K562 (cell line): ENCODE data around the gene EIF3M. TPM values are rescaled to one million over a fixed set of nuclear protein-coding genes. Genes with fewer than 3 reads are reported as not detected.

Experiments used
- BRCA1 ChIP-seq, 2 experiments: fragments of 450-650 bp in 1 of 2; sonication (generic) in 1 of 2; formaldehyde crosslinking in 1 of 2; IDR thresholded peaks; 2 replicates each; pipeline versions ENCODE4 v1.5.0 to v1.6.1; 2017 to 2020; ENCODE audit warnings: mild to moderate bottlenecking in 1 of 2, missing genetic modification reagents in 1 of 2
- BRF1 ChIP-seq: IDR thresholded peaks from 3 replicates; pipeline ENCODE4 v1.6.1; 2011; ENCODE audit warnings: borderline replicate concordance, mild to moderate bottlenecking; ENCODE audit not compliant: insufficient read length; ENCODE audit errors: extremely low read depth
- CBX1 ChIP-seq: sonication (generic); IDR thresholded peaks from 2 replicates; pipeline ENCODE4 v1.6.1; 2016; ENCODE audit warnings: antibody characterized with exemption, low read depth, mild to moderate bottlenecking
- E2F4 ChIP-seq: sonication (generic); formaldehyde crosslinking; IDR thresholded peaks from 2 replicates; pipeline ENCODE4 v1.8.0; 2022; ENCODE audit warnings: mild to moderate bottlenecking, low read depth, missing genetic modification reagents
- ETV5 ChIP-seq: sonication (generic); formaldehyde crosslinking; IDR thresholded peaks from 2 replicates; pipeline ENCODE4 v1.4.0; 2020; ENCODE audit warnings: low read depth, mild to moderate bottlenecking, missing genetic modification reagents
- KAT7 ChIP-seq: sonication (generic); formaldehyde crosslinking; IDR thresholded peaks from 2 replicates; pipeline ENCODE4 v1.8.0; 2022; ENCODE audit warnings: missing genetic modification reagents, mild to moderate bottlenecking, borderline replicate concordance
- NKRF ChIP-seq: fragments of 450-650 bp; IDR thresholded peaks from 2 replicates; pipeline ENCODE4 v1.6.1; 2016; ENCODE audit warnings: borderline replicate concordance
- PHB2 ChIP-seq: fragments of 450-650 bp; IDR thresholded peaks from 2 replicates; pipeline ENCODE4 v1.6.1; 2017; ENCODE audit warnings: low read depth
- PHTF2 ChIP-seq: fragments of 250-450 bp; sonication (Bioruptor Pico); IDR thresholded peaks from 2 replicates; pipeline ENCODE4 v1.5.0; 2021; ENCODE audit warnings: mild to moderate bottlenecking
- SMARCB1 ChIP-seq: IDR thresholded peaks from 2 replicates; pipeline ENCODE4 v1.6.1; 2011; ENCODE audit warnings: improper control_type of control experiment, low read depth; ENCODE audit not compliant: insufficient read length
- TAF1 ChIP-seq: IDR thresholded peaks from 2 replicates; pipeline ENCODE4 v1.6.1; 2011; ENCODE audit warnings: mild to moderate bottlenecking, low read length, moderate library complexity; ENCODE audit not compliant: insufficient read depth, control insufficient read depth, severe bottlenecking; ENCODE audit errors: extremely low read depth
- ZNF318 ChIP-seq, 2 experiments: fragments of 450-650 bp; IDR thresholded peaks; 2 replicates each; pipeline ENCODE4 v1.6.1; 2016; ENCODE audit warnings: mild to moderate bottlenecking in 2 of 2, borderline replicate concordance in 1 of 2, low read depth in 1 of 2, moderate library complexity in 1 of 2
- ZNF507 ChIP-seq: conservative IDR thresholded peaks from 2 replicates; pipeline ENCODE4 v1.6.1; 2017; ENCODE audit warnings: missing genetic modification characterization, missing compliant biosample characterization
- ZNF696 ChIP-seq: fragments of 250-450 bp; sonication (Bioruptor Pico); conservative IDR thresholded peaks from 2 replicates; pipeline ENCODE4 v1.4.0; 2020; ENCODE audit warnings: mild to moderate bottlenecking, moderate library complexity
- polyA plus RNA-seq, 8 experiments: library from polyadenylated mRNA; depleted of rRNA in 4 of 8; stranded (reverse) in 5 of 8; unstranded in 3 of 8; fragments of >200 nt; fragmentation: Nextera tagmentation in 2 of 8; fragmentation: Illumina TruSeq in 1 of 8; extraction: Ambion mirVana in 2 of 8; extraction: Trizol in 1 of 8; gene quantifications; 2 replicates each; pipeline versions ENCODE4 v1.2.1 to v1.2.3, GENCODE V29; 2011 to 2014; ENCODE audit warnings: inconsistent platforms in 1 of 8, missing spikeins in 1 of 8
- total RNA-seq, 7 experiments: library from RNA; depleted of rRNA in 6 of 7; stranded (reverse); fragments of >200 nt in 6 of 7; fragmentation: Illumina TruSeq in 2 of 7; extraction: Trizol in 2 of 7; gene quantifications; 2 replicates each; pipeline versions ENCODE4 v1.2.1 to v1.2.3, GENCODE V29; 2011 to 2021; ENCODE audit warnings: low replicate concordance in 1 of 7

Gene EIF3M
- total and polyA plus RNA-seq, 9 of the 15 experiments (the other 6 are each of a cell fraction or from before 2014, with no cell fraction given) = 602 to 2,015 (median 1,058) TPM

GRCh38 chr11:32583459-32584271, at the start of gene EIF3M (continued):
- TF ChIP-seq ZNF318 (IDR thresholded peaks at IDR 0.05; ENCODE audit: borderline replicate concordance in 1 of 2, low read depth in 1 of 2) (no peak), E2F4 (CRISPR knock-in tag) (no peak), PHTF2 (CRISPR knock-in tag) (no peak), ZNF507 (tag) (no peak), PHB2 (no peak), BRCA1 (IDR thresholded peaks at IDR 0.05) (no peak), BRCA1 (CRISPR knock-in tag; IDR thresholded peaks at IDR 0.05) (0 out of 2 replicates have a peak, but pooled peaks have one; percentile 21), BRF1 (no peak), TAF1 (peak; percentile 95), ETV5 (CRISPR knock-in tag) (no peak; the same call in 1 of the 2 replicates), ZNF696 (no peak), SMARCB1 (no peak), CBX1 (peak; percentile 78; the same call in 1 of the 2 replicates), KAT7 (CRISPR knock-in tag) (no peak), NKRF (peak; percentile 94)
